Endodermal cell (in vitro differentiated cells): ENCODE data around the gene SLC19A3. TPM values are rescaled to one million over a fixed set of nuclear protein-coding genes. Genes with fewer than 3 reads are reported as not detected.

ENCODE experiments used
- DNase-seq: peaks from one replicate; pipeline ENCODE4 v3.0.0-alpha.2; 2017
- H3K27ac ChIP-seq: 2 replicates; pipeline ENCODE4 v1.5.1; 2013; ENCODE audit warnings: mild to moderate bottlenecking, low read depth, low read length, moderate library complexity
- H3K27me3 ChIP-seq: 2 replicates; pipeline ENCODE4 v1.6.1; 2013; ENCODE audit warnings: mild to moderate bottlenecking, low read length, moderate library complexity; ENCODE audit not compliant: insufficient read depth, control insufficient read depth, poor library complexity, severe bottlenecking
- H3K36me3 ChIP-seq: 2 replicates; pipeline ENCODE4 v1.7.0; 2013; ENCODE audit warnings: mild to moderate bottlenecking, low read length, moderate library complexity; ENCODE audit not compliant: control insufficient read depth, insufficient read depth
- H3K4me1 ChIP-seq: one replicate; pipeline ENCODE4 v1.7.0; 2013; ENCODE audit warnings: low read length; ENCODE audit not compliant: control insufficient read depth, insufficient read depth
- H3K4me3 ChIP-seq: 2 replicates; pipeline ENCODE4 v1.5.1; 2013; ENCODE audit warnings: mild to moderate bottlenecking, low read length, moderate library complexity
- H3K9ac ChIP-seq: 2 replicates; pipeline ENCODE4 v1.6.1; 2013; ENCODE audit warnings: mild to moderate bottlenecking, low read length, moderate library complexity; ENCODE audit not compliant: poor library complexity, severe bottlenecking; ENCODE audit errors: extremely low read depth
- H3K9me3 ChIP-seq: 2 replicates; pipeline ENCODE4 v1.6.1; 2013; ENCODE audit warnings: mild to moderate bottlenecking, low read length, moderate library complexity; ENCODE audit not compliant: control insufficient read depth
- H3K27ac Mint-ChIP-seq: 2 replicates; pipeline ENCODE4 v1.8.0; 2020; ENCODE audit warnings: mixed read lengths
- H3K27me3 Mint-ChIP-seq: 2 replicates; pipeline ENCODE4 v1.8.0; 2021; ENCODE audit warnings: mild to moderate bottlenecking, mixed read lengths; ENCODE audit not compliant: insufficient read depth
- H3K36me3 Mint-ChIP-seq: 2 replicates; pipeline ENCODE4 v1.8.0; 2020; ENCODE audit warnings: low read depth, mixed read lengths
- H3K4me1 Mint-ChIP-seq: 2 replicates; pipeline ENCODE4 v1.8.0; 2020; ENCODE audit warnings: mixed read lengths
- H3K4me3 Mint-ChIP-seq: 2 replicates; pipeline ENCODE4 v1.8.0; 2020; ENCODE audit warnings: mild to moderate bottlenecking, moderate library complexity, mixed read lengths
- H3K9me3 Mint-ChIP-seq: 2 replicates; pipeline ENCODE4 v1.8.0; 2020; ENCODE audit warnings: mild to moderate bottlenecking, mixed read lengths
- WGBS, 2 experiments: methylation state at CpG; one replicate each; pipeline versions ENCODE4 v1.1.5 to v1.1.7; 2013; ENCODE audit warnings: missing lambda C conversion rate in 2 of 2, mixed read lengths in 1 of 2; ENCODE audit not compliant: insufficient coverage in 1 of 2, insufficient read length in 1 of 2; 5-methylcytosine and 5-hydroxymethylcytosine counted together
- total RNA-seq, 2 donors: library from RNA; stranded (reverse); fragmentation: NEBNext Ultra II Directional in 1 of 2; extraction: Animal tissue kit (Norgen Biotek cat#: 25700) in 1 of 2; gene quantifications; 2 replicates in 1 of 2; 3 replicates in 1 of 2; pipeline ENCODE4 v1.2.1, GENCODE V29; 2021
- TF ChIP-seq, protein P1 (sequence below): fragments of 200-600 bp; sonication (generic); conservative IDR thresholded peaks from 2 replicates; pipeline ENCODE4 v1.5.0; 2021; ENCODE audit warnings: antibody characterized with exemption, mild to moderate bottlenecking

SLC19A3 gene
- total RNA-seq, 2 donors from 2014 or later = 0.68 to 1.1 TPM

DNA sequence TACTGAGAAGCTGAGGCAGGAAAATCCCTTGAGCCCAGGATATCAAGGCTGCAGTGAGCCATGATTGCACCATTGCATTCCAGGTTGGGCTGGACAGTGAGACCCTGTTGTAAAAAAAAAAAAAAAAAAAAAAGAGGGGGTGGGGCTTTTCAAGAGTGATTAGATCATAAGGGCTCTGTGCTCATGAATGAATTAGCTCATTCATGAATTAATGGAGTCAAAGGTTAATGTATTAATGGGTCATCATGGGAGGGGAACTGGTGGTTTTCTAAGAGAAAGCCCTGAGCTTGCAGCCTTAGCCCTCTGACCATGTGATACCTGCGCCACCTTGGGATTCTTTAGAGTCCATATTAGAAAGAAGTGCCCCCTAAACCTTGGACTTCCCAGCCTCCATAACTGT, 4.5 kb downstream of the SLC19A3 start:
- no peak overlapping the region for H3K4me3 ChIP-seq
- H3K27me3 Mint-ChIP-seq = peaks cover 22% of the 10 kb centered on the region
- peaks cover 6% of the 10 kb centered on the region for H3K9me3 Mint-ChIP-seq
- DNase-seq = no peak
- H3K4me1 ChIP-seq = no peaks in the 10 kb centered on the region
- H3K4me3 Mint-ChIP-seq = no peak overlapping the region
- H3K27ac ChIP-seq = no peak overlapping the region
- TF ChIP-seq, protein P1, sequence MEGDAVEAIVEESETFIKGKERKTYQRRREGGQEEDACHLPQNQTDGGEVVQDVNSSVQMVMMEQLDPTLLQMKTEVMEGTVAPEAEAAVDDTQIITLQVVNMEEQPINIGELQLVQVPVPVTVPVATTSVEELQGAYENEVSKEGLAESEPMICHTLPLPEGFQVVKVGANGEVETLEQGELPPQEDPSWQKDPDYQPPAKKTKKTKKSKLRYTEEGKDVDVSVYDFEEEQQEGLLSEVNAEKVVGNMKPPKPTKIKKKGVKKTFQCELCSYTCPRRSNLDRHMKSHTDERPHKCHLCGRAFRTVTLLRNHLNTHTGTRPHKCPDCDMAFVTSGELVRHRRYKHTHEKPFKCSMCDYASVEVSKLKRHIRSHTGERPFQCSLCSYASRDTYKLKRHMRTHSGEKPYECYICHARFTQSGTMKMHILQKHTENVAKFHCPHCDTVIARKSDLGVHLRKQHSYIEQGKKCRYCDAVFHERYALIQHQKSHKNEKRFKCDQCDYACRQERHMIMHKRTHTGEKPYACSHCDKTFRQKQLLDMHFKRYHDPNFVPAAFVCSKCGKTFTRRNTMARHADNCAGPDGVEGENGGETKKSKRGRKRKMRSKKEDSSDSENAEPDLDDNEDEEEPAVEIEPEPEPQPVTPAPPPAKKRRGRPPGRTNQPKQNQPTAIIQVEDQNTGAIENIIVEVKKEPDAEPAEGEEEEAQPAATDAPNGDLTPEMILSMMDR = no peak
- H3K9ac ChIP-seq = no peak overlapping the region
- H3K27me3 ChIP-seq = peaks cover 18% of the 10 kb centered on the region
- WGBS, 2 experiments = 100% methylated on average over 1 of the region's 1 CpG; no CpG with 5 or more reads in 1 of the 2 experiments
- no peaks in the 10 kb centered on the region for H3K36me3 Mint-ChIP-seq
- no peaks in the 10 kb centered on the region for H3K36me3 ChIP-seq
- H3K9me3 ChIP-seq = no peaks in the 10 kb centered on the region
- H3K4me1 Mint-ChIP-seq = peaks cover 4% of the 10 kb centered on the region
- no peak overlapping the region for H3K27ac Mint-ChIP-seq

- H3K27ac ChIP-seq = no peak overlapping the region
- Mint-ChIP-seq H3K36me3 (no peaks in the 10 kb centered on the region), H3K27ac (no peak overlapping the region), H3K4me1 (no peaks in the 10 kb centered on the region), H3K27me3 (peaks cover 2% of the 10 kb centered on the region), H3K4me3 (no peak overlapping the region), H3K9me3 (peaks cover 6% of the 10 kb centered on the region)
- no peaks in the 10 kb centered on the region for H3K4me1 ChIP-seq
- TF ChIP-seq, protein P1 = no peak
- H3K27me3 ChIP-seq = peaks cover under 1% of the 10 kb centered on the region
- no peak overlapping the region for H3K4me3 ChIP-seq
- no peak for DNase-seq
- no peaks in the 10 kb centered on the region for H3K36me3 ChIP-seq
- H3K9me3 ChIP-seq = no peaks in the 10 kb centered on the region
- no peak overlapping the region for H3K9ac ChIP-seq
- WGBS, 2 experiments = 92 to 94% methylated on average over 3 to 7 of the region's 7 CpGs
Measured at GRCh38 chr2:227710986-227711385, 6.8 kb downstream of the SLC19A3 start.

- TF ChIP-seq, protein P1 = no peak
- Mint-ChIP-seq H3K27ac (no peak overlapping the region), H3K9me3 (peaks cover 6% of the 10 kb centered on the region), H3K36me3 (no peaks in the 10 kb centered on the region), H3K4me3 (no peak overlapping the region), H3K27me3 (no peaks in the 10 kb centered on the region), H3K4me1 (peaks cover 2% of the 10 kb centered on the region)
- Histone ChIP-seq H3K4me3 (no peak overlapping the region), H3K36me3 (no peaks in the 10 kb centered on the region), H3K27me3 (no peaks in the 10 kb centered on the region), H3K27ac (no peak overlapping the region), H3K9me3 (no peaks in the 10 kb centered on the region), H3K4me1 (no peaks in the 10 kb centered on the region), H3K9ac (no peak overlapping the region)
- WGBS, 2 experiments = 67 to 75% methylated on average over 3 to 4 of the region's 6 CpGs
- DNase-seq = no peak
Measured at GRCh38 chr2:227707390-227707789, 10.4 kb downstream of the SLC19A3 start.
